HepG2 (cell line): Measurements from ENCODE around the gene AGMO. TPM values are rescaled to one million over a fixed set of nuclear protein-coding genes. Genes with fewer than 3 reads are reported as not detected.

Experiments used
- ATAC-seq: fragments of 200-7000 bp; cut with Tn5 transposase; 3 replicates; pipeline ENCODE4 v1.9.1; 2020; ENCODE audit warnings: mild to moderate bottlenecking, moderate library complexity
- BruUV-seq: library from RNA; stranded (reverse); fragments of 400-500 nt; replicated peaks from 2 replicates; lab custom pipeline; 2021; lab: Mats Ljungman, UMichigan
- CTCF ChIA-PET: fragments of 300-600 bp; formaldehyde crosslinking; extraction: SDS; loops from one replicate; lab custom pipeline; 2021; ENCODE audit warnings: low total read pairs, inconsistent platforms, low intra/inter-chr PET ratio; lab: Yijun Ruan, JAX
- POLR2A ChIA-PET: fragments of 350-600 bp; sonication (Branson Sonifier 250); formaldehyde crosslinking; loops from one replicate; lab custom pipeline; 2020; ENCODE audit warnings: antibody characterized with exemption, inconsistent platforms; lab: Yijun Ruan, JAX
- DNase-seq: peaks from one replicate; pipeline ENCODE4 v3.0.0-alpha.2; 2015; ENCODE audit warnings: low spot score
- FAIRE-seq: peaks from 3 replicates; lab custom pipeline; 2011; peaks lifted over from hg19 to GRCh38; lab: Jason Lieb, UNC
- H2AFZ ChIP-seq: one replicate; pipeline ENCODE4 v1.6.1; 2011; ENCODE audit warnings: low read length, inconsistent platforms
- H3K27ac ChIP-seq: fragments of 300-600 bp; 3 replicates; pipeline ENCODE4 v1.8.0; 2011; ENCODE audit warnings: mixed run types, mild to moderate bottlenecking, mixed read lengths, low read length, inconsistent platforms; ENCODE audit not compliant: insufficient read depth; ENCODE audit errors: extremely low read length
- H3K27me3 ChIP-seq, 2 experiments: fragments of 200-600 bp in 1 of 2; 2 replicates in 1 of 2; 3 replicates in 1 of 2; pipeline versions ENCODE4 v1.6.0 to v1.8.0; 2011; ENCODE audit warnings: low read length in 2 of 2, mild to moderate bottlenecking in 2 of 2, moderate library complexity in 2 of 2, inconsistent platforms in 1 of 2; ENCODE audit not compliant: insufficient read depth in 2 of 2, control insufficient read depth in 1 of 2
- H3K36me3 ChIP-seq, 2 experiments: fragments of 200-600 bp in 1 of 2; replicated peaks in 1 of 2; 2 replicates in 1 of 2; 3 replicates in 1 of 2; pipeline versions ENCODE4 v1.5.1 to v1.8.0; 2011; ENCODE audit warnings: low read length in 2 of 2, inconsistent platforms in 1 of 2; ENCODE audit not compliant: insufficient read depth in 2 of 2, control insufficient read depth in 1 of 2
- H3K4me1 ChIP-seq: 2 replicates; pipeline ENCODE4 v1.5.1; 2012; ENCODE audit warnings: low read length, inconsistent platforms; ENCODE audit not compliant: insufficient read depth
- H3K4me2 ChIP-seq: 2 replicates; pipeline ENCODE4 v1.6.0; 2011; ENCODE audit warnings: low read depth, low read length, inconsistent platforms
- H3K4me3 ChIP-seq, 3 experiments: fragments of 200-600 bp in 1 of 3; sonication (generic), shearing (Covaris generic) in 1 of 3; replicated peaks in 1 of 3; 2 replicates each; pipeline ENCODE4 v1.5.1; 2011 to 2016; ENCODE audit warnings: low read length in 3 of 3, inconsistent platforms in 2 of 3, low read depth in 2 of 3, mild to moderate bottlenecking in 2 of 3, control low read depth in 1 of 3, mixed read lengths in 1 of 3; ENCODE audit not compliant: insufficient read depth in 1 of 3
- H3K79me2 ChIP-seq: one replicate; pipeline ENCODE4 v1.6.1; 2011; ENCODE audit warnings: low read length, inconsistent platforms; ENCODE audit not compliant: insufficient read depth
- H3K9ac ChIP-seq: 2 replicates; pipeline ENCODE4 v1.6.0; 2011; ENCODE audit warnings: mild to moderate bottlenecking, low read depth, low read length, inconsistent platforms; ENCODE audit not compliant: insufficient read depth
- H3K9me3 ChIP-seq: 2 replicates; pipeline ENCODE4 v1.5.1; 2012; ENCODE audit warnings: mild to moderate bottlenecking, low read length
- H4K20me1 ChIP-seq: 2 replicates; pipeline ENCODE4 v1.6.0; 2011; ENCODE audit warnings: inconsistent platforms, mild to moderate bottlenecking, low read length, moderate library complexity; ENCODE audit not compliant: insufficient read depth
- ATM ChIP-seq: fragments of 450-650 bp; IDR thresholded peaks from 2 replicates; pipeline ENCODE4 v1.7.1; 2017; ENCODE audit warnings: mild to moderate bottlenecking, borderline replicate concordance
- IKZF4 ChIP-seq: sonication (generic); formaldehyde crosslinking; IDR thresholded peaks from 2 replicates; pipeline ENCODE4 v1.5.1; 2020; ENCODE audit warnings: borderline replicate concordance, mild to moderate bottlenecking, low read depth, missing genetic modification reagents; ENCODE audit errors: not compliant biosample characterization
- NCOA5 ChIP-seq: sonication (generic); formaldehyde crosslinking; IDR thresholded peaks from 2 replicates; pipeline ENCODE4 v1.4.0; 2020; ENCODE audit warnings: missing genetic modification reagents
- NR2F6 ChIP-seq, 2 experiments: IDR thresholded peaks; 2 replicates each; pipeline ENCODE4 v1.6.1; 2016; ENCODE audit warnings: antibody characterized with exemption in 1 of 2, mild to moderate bottlenecking in 1 of 2
- SKI ChIP-seq: fragments of 450-650 bp; IDR thresholded peaks from one replicate; pipeline ENCODE4 v1.6.1; 2018; ENCODE audit warnings: mild to moderate bottlenecking; ENCODE audit not compliant: partially characterized antibody
- SOX13 ChIP-seq, 3 experiments: fragments of 450-650 bp in 1 of 3; sonication (generic) in 1 of 3; formaldehyde crosslinking in 1 of 3; IDR thresholded peaks in 2 of 3; conservative IDR thresholded peaks in 1 of 3; 2 replicates each; pipeline versions ENCODE4 v1.5.0 to v1.6.1; 2016 to 2020; ENCODE audit warnings: antibody characterized with exemption in 1 of 3, mild to moderate bottlenecking in 1 of 3, missing compliant biosample characterization in 1 of 3, missing genetic modification reagents in 1 of 3, moderate library complexity in 1 of 3
- SRF ChIP-seq: IDR thresholded peaks from 2 replicates; pipeline ENCODE4 v1.6.1; 2011; ENCODE audit warnings: mild to moderate bottlenecking, low read depth, low read length, moderate library complexity
- SSRP1 ChIP-seq: IDR thresholded peaks from 2 replicates; pipeline ENCODE4 v1.6.1; 2016; ENCODE audit warnings: control low read depth
- TOE1 ChIP-seq: sonication (generic); formaldehyde crosslinking; IDR thresholded peaks from 2 replicates; pipeline ENCODE4 v1.4.0; 2020; ENCODE audit warnings: mild to moderate bottlenecking, missing genetic modification reagents
- ZBTB8A ChIP-seq: sonication (generic); formaldehyde crosslinking; IDR thresholded peaks from 2 replicates; pipeline ENCODE4 v1.4.0; 2020; ENCODE audit warnings: mild to moderate bottlenecking, low read depth, missing genetic modification reagents, borderline replicate concordance
- ZNF280B ChIP-seq: sonication (generic); formaldehyde crosslinking; IDR thresholded peaks from 2 replicates; pipeline ENCODE4 v1.5.0; 2020; ENCODE audit warnings: missing genetic modification reagents, mild to moderate bottlenecking, borderline replicate concordance
- ZNF354B ChIP-seq: sonication (generic); formaldehyde crosslinking; IDR thresholded peaks from 2 replicates; pipeline ENCODE4 v1.8.0; 2022; ENCODE audit warnings: mild to moderate bottlenecking, missing genetic modification reagents
- ZNF367 ChIP-seq: sonication (generic); formaldehyde crosslinking; IDR thresholded peaks from 2 replicates; pipeline ENCODE4 v1.4.0; 2020; ENCODE audit warnings: missing genetic modification reagents, borderline replicate concordance
- ZNF44 ChIP-seq: sonication (generic); formaldehyde crosslinking; IDR thresholded peaks from 2 replicates; pipeline ENCODE4 v1.5.1; 2020; ENCODE audit warnings: mild to moderate bottlenecking, missing genetic modification reagents
- ZNF747 ChIP-seq: sonication (generic); formaldehyde crosslinking; IDR thresholded peaks from 2 replicates; pipeline ENCODE4 v1.8.1; 2023; ENCODE audit warnings: missing genetic modification reagents, mild to moderate bottlenecking, borderline replicate concordance
- ZNF781 ChIP-seq: sonication (generic); formaldehyde crosslinking; IDR thresholded peaks from 2 replicates; pipeline ENCODE4 v1.5.1; 2020; ENCODE audit warnings: borderline replicate concordance, mild to moderate bottlenecking, missing genetic modification reagents; ENCODE audit errors: not compliant biosample characterization
- WGBS: methylation state at CpG from one replicate; pipeline ENCODE4 v1.1.6; 2017; ENCODE audit warnings: low lambda C conversion rate; 5-methylcytosine and 5-hydroxymethylcytosine counted together
- in situ Hi-C: cut with HindIII; loops from 2 replicates; pipeline ENCODE4 v1.10.0; 2017; ENCODE audit warnings: low pct_unique_long_range_greater_than_20kb; ENCODE audit not compliant: extremely low pct_ligation_motif_present
- intact Hi-C: fragments of 100-400 bp; cut with micrococcal nuclease; formaldehyde crosslinking; loops from one replicate; pipeline ENCODE4 v1.10.0; 2022; ENCODE audit not compliant: unreplicated experiment
- polyA plus RNA-seq, 8 experiments: library from polyadenylated mRNA; depleted of rRNA in 3 of 8; stranded (reverse) in 7 of 8; unstranded in 1 of 8; fragments of >200 nt; fragmentation: Illumina TruSeq in 4 of 8; extraction: Trizol in 4 of 8; gene quantifications; 2 replicates each; pipeline versions ENCODE4 v1.2.1 to v1.2.3, GENCODE V29; 2011 to 2016; ENCODE audit warnings: low read depth in 4 of 8, missing spikeins in 1 of 8, mixed read lengths in 1 of 8; ENCODE audit not compliant: insufficient read depth in 1 of 8
- total RNA-seq, 5 experiments: library from RNA; depleted of rRNA; stranded (reverse); fragments of >200 nt; fragmentation: Illumina TruSeq; extraction: Trizol; gene quantifications; 2 replicates each; pipeline ENCODE4 v1.2.3, GENCODE V29; 2016; ENCODE audit warnings: low read depth in 1 of 5

Gene AGMO
- total and polyA plus RNA-seq, 2 of the 13 experiments (the other 11 are each of a cell fraction or from before 2014, with no cell fraction given): 0.22 to 0.50 TPM

GRCh38 chr7:15199482-15199881 is 362.3 kb downstream of the AGMO start:
- no peaks in the 10 kb centered on the region for H3K4me1 ChIP-seq
- H4K20me1 ChIP-seq: no peaks in the 10 kb centered on the region
- H3K9me3 ChIP-seq: peaks cover 41% of the 10 kb centered on the region
- no peak overlapping the region for H3K4me2 ChIP-seq
- ATAC-seq: no peak
- no peak overlapping the region for H3K4me3 ChIP-seq
- CTCF ChIA-PET: interaction anchor here (1.8 kb wide), 1 partner anchor 872 kb away, joined by 4 read pairs; no protein-coding TSS in a partner anchor
- no peak overlapping the region for H3K9ac ChIP-seq
- FAIRE-seq: no peak
- intact Hi-C loops (no loop called here), in situ Hi-C loops (no loop called here)
- H2AFZ ChIP-seq: no peak overlapping the region
- no TSS peak for BruUV-seq
- H3K27ac ChIP-seq: no peak overlapping the region
- DNase-seq: no peak
- H3K27me3 ChIP-seq: no peaks in the 10 kb centered on the region
- no peaks in the 10 kb centered on the region for H3K79me2 ChIP-seq
- POLR2A ChIA-PET: no interaction called here
- no peaks in the 10 kb centered on the region for H3K36me3 ChIP-seq
- TF ChIP-seq ZNF354B: no peak
- TF ChIP-seq NCOA5 (CRISPR knock-in tag): no peak
- TF ChIP-seq IKZF4 (CRISPR knock-in tag): no peak
- no peak for TF ChIP-seq SOX13 (IDR thresholded peaks at IDR 0.05)
- TF ChIP-seq SOX13 (CRISPR knock-in tag; conservative IDR thresholded peaks at IDR 0.05 in 1 of 2, IDR thresholded peaks at IDR 0.05 in 1 of 2): no peak
- no peak for TF ChIP-seq ATM
- TF ChIP-seq NR2F6 (IDR thresholded peaks at IDR 0.05): no peak
- no peak for TF ChIP-seq NR2F6 (CRISPR knock-in tag; IDR thresholded peaks at IDR 0.05)
- no peak for TF ChIP-seq ZNF367 (CRISPR knock-in tag)
- TF ChIP-seq SKI: no peak
- no peak for TF ChIP-seq ZNF781 (CRISPR knock-in tag)
- TF ChIP-seq ZNF280B: no peak
- no peak for TF ChIP-seq TOE1
- no peak for TF ChIP-seq ZBTB8A (CRISPR knock-in tag)
- no peak for TF ChIP-seq SRF
- TF ChIP-seq SSRP1: no peak
- TF ChIP-seq ZNF747 (CRISPR knock-in tag): no peak
- no peak for TF ChIP-seq ZNF44 (CRISPR knock-in tag)
- 37% methylated on average over 1 of the region's 1 CpG for WGBS
